Duodenal mucosa (tissue), 2 donors: Measurements from ENCODE around the gene TRMT44.

ENCODE experiments used
- H3K27ac ChIP-seq: one replicate; pipeline ENCODE4 v1.7.0; 2013; ENCODE audit warnings: low read depth, low read length
- H3K27me3 ChIP-seq, 2 donors: one replicate each; pipeline ENCODE4 v1.7.0; 2013; ENCODE audit warnings: low read length in 2 of 2, control low read depth in 1 of 2; ENCODE audit not compliant: insufficient read depth in 2 of 2, control insufficient read depth in 1 of 2
- H3K36me3 ChIP-seq, 2 donors: one replicate each; pipeline ENCODE4 v1.7.0; 2013; ENCODE audit warnings: low read length in 2 of 2, control low read depth in 1 of 2; ENCODE audit not compliant: insufficient read depth in 2 of 2, control insufficient read depth in 1 of 2
- H3K4me1 ChIP-seq, 2 donors: one replicate each; pipeline ENCODE4 v1.7.0; 2013; ENCODE audit warnings: low read length in 2 of 2, control low read depth in 1 of 2; ENCODE audit not compliant: insufficient read depth in 2 of 2, control insufficient read depth in 1 of 2
- H3K4me3 ChIP-seq, 2 donors: one replicate each; pipeline ENCODE4 v1.7.0; 2013; ENCODE audit warnings: low read length in 2 of 2, low read depth in 1 of 2
- H3K9ac ChIP-seq, 2 donors: one replicate each; pipeline ENCODE4 v1.7.0; 2013; ENCODE audit warnings: low read length in 2 of 2, low read depth in 1 of 2
- H3K9me3 ChIP-seq, 2 donors: one replicate each; pipeline ENCODE4 v1.7.0; 2013; ENCODE audit warnings: low read length in 2 of 2, control low read depth in 1 of 2; ENCODE audit not compliant: control insufficient read depth in 1 of 2

The TRMT44 gene

GRCh38 chr4:8440492-8441311, at the start of gene TRMT44, which contains the start of gene ACOX3:
Gene TRMT44, plus strand, starts transcription at chr4:8440777. Its CDS starts 46 bp downstream, at chr4:8440823.
Gene ACOX3, minus strand, starts transcription at chr4:8440723. Its CDS starts 24,202 bp downstream, at chr4:8416521.
- H3K27me3 ChIP-seq: no peaks in the 10 kb centered on the region
- peaks cover 22 to 37% of the 10 kb centered on the region in 2 donors for H3K4me1 ChIP-seq
- no peaks in the 10 kb centered on the region for H3K9me3 ChIP-seq
- H3K9ac ChIP-seq: peak within 1 kb of the TSS; percentile 73 to 87
- H3K27ac ChIP-seq: peak within 1 kb of the TSS; percentile 90
- H3K36me3 ChIP-seq: peaks cover 0 to 4% of the 10 kb centered on the region in 2 donors
- peak within 1 kb of the TSS; percentile 78 to 91 for H3K4me3 ChIP-seq

GRCh38 chr4:8391071-8391470, 49.5 kb upstream of the TRMT44 start:
- H3K4me1 ChIP-seq: peaks cover 0 to 9% of the 10 kb centered on the region in 2 donors
- H3K27ac ChIP-seq: no peak overlapping the region
- no peak overlapping the region for H3K4me3 ChIP-seq
- H3K36me3 ChIP-seq: peaks cover 3 to 65% of the 10 kb centered on the region in 2 donors
- no peak overlapping the region for H3K9ac ChIP-seq
- no peaks in the 10 kb centered on the region for H3K27me3 ChIP-seq
- H3K9me3 ChIP-seq: no peaks in the 10 kb centered on the region

GRCh38 chr4:8391972-8392371, 48.6 kb upstream of the TRMT44 start:
- H3K9ac ChIP-seq: no peak overlapping the region
- H3K36me3 ChIP-seq: peaks cover 3 to 66% of the 10 kb centered on the region in 2 donors

GRCh38 chr4:8392591-8393190, 47.9 kb upstream of the TRMT44 start:
- no peak overlapping the region for H3K27ac ChIP-seq
- peaks cover 3 to 65% of the 10 kb centered on the region in 2 donors for H3K36me3 ChIP-seq
- no peaks in the 10 kb centered on the region for H3K27me3 ChIP-seq

More at GRCh38 chr4:8391972-8392371, 48.6 kb upstream of the TRMT44 start:
- Histone ChIP-seq H3K4me1 (peaks cover 0 to 9% of the 10 kb centered on the region in 2 donors), H3K27me3 (no peaks in the 10 kb centered on the region), H3K9me3 (no peaks in the 10 kb centered on the region), H3K27ac (no peak overlapping the region), H3K4me3 (no peak overlapping the region)

GRCh38 chr4:8393593-8394038, 47.0 kb upstream of the TRMT44 start:
- Histone ChIP-seq H3K27ac (no peak overlapping the region), H3K9me3 (no peaks in the 10 kb centered on the region), H3K9ac (no peak overlapping the region), H3K27me3 (no peaks in the 10 kb centered on the region), H3K36me3 (peaks cover 3 to 57% of the 10 kb centered on the region in 2 donors), H3K4me3 (no peak overlapping the region), H3K4me1 (peaks cover 0 to 9% of the 10 kb centered on the region in 2 donors)

More at GRCh38 chr4:8392591-8393190, 47.9 kb upstream of the TRMT44 start:
- Histone ChIP-seq H3K9me3 (no peaks in the 10 kb centered on the region), H3K4me3 (no peak overlapping the region), H3K9ac (no peak overlapping the region), H3K4me1 (peaks cover 0 to 9% of the 10 kb centered on the region in 2 donors)

- H3K4me3 ChIP-seq: no peak overlapping the region
- H3K27ac ChIP-seq: peak overlapping the region; percentile 38
- peaks cover 7 to 57% of the 10 kb centered on the region in 2 donors for H3K36me3 ChIP-seq
- H3K9ac ChIP-seq: no peak overlapping the region
- H3K4me1 ChIP-seq: peaks cover 0 to 9% of the 10 kb centered on the region in 2 donors
- no peaks in the 10 kb centered on the region for H3K27me3 ChIP-seq
- H3K9me3 ChIP-seq: no peaks in the 10 kb centered on the region
Measured at GRCh38 chr4:8394061-8394519, 46.5 kb upstream of the TRMT44 start.

- no peaks in the 10 kb centered on the region for H3K27me3 ChIP-seq
- no peak overlapping the region for H3K4me3 ChIP-seq
- H3K4me1 ChIP-seq: peaks cover 0 to 9% of the 10 kb centered on the region in 2 donors
- no peak overlapping the region for H3K9ac ChIP-seq
- H3K36me3 ChIP-seq: peaks cover 7 to 59% of the 10 kb centered on the region in 2 donors
- no peak overlapping the region for H3K27ac ChIP-seq
- H3K9me3 ChIP-seq: no peaks in the 10 kb centered on the region
Measured at GRCh38 chr4:8394806-8395205, 45.8 kb upstream of the TRMT44 start.

- Histone ChIP-seq H3K9me3 (no peaks in the 10 kb centered on the region), H3K36me3 (peaks cover 7 to 55% of the 10 kb centered on the region in 2 donors), H3K9ac (no peak overlapping the region), H3K27ac (no peak overlapping the region), H3K27me3 (no peaks in the 10 kb centered on the region), H3K4me3 (no peak overlapping the region), H3K4me1 (peaks cover 0 to 9% of the 10 kb centered on the region in 2 donors)
Measured at GRCh38 chr4:8395504-8396296, 44.9 kb upstream of the TRMT44 start.

GRCh38 chr4:8396762-8397406, 43.7 kb upstream of the TRMT44 start:
- peaks cover 7 to 45% of the 10 kb centered on the region in 2 donors for H3K36me3 ChIP-seq
- H3K9me3 ChIP-seq: no peaks in the 10 kb centered on the region
- H3K27me3 ChIP-seq: no peaks in the 10 kb centered on the region
- H3K9ac ChIP-seq: no peak overlapping the region
- no peak overlapping the region for H3K27ac ChIP-seq
- H3K4me1 ChIP-seq: peaks cover 0 to 6% of the 10 kb centered on the region in 2 donors
- H3K4me3 ChIP-seq: no peak overlapping the region
